NCI-H748 treated with DMSO at 0.1 percent for 48 hours (cell line): ENCODE data around the gene ERC1.
"Not testable (repeated sequence)": the region's sequence is repeated elsewhere in the genome, so short reads cannot be mapped to it uniquely, and the experiment has no call there.

Experiments
- DNase-seq: peaks from one replicate; lab custom pipeline; 2025; lab: John Stamatoyannopoulos, UW

Gene ERC1

GRCh38 chr12:1287446-1287975, 296.5 kb downstream of the ERC1 start:
- no peak for DNase-seq

GRCh38 chr12:1288333-1288732, 297.3 kb downstream of the ERC1 start:
- no peak for DNase-seq

- no peak for DNase-seq
Observed at GRCh38 chr12:1289371-1290155, 298.5 kb downstream of the ERC1 start.

- DNase-seq, result no peak
Observed at GRCh38 chr12:1290716-1291115, 299.7 kb downstream of the ERC1 start.

- no peak for DNase-seq
Observed at GRCh38 chr12:1291601-1292332, 300.7 kb downstream of the ERC1 start.

- no peak for DNase-seq
Observed at GRCh38 chr12:1293901-1294300, 302.9 kb downstream of the ERC1 start.

GRCh38 chr12:1297206-1297605, 306.2 kb downstream of the ERC1 start:
- no peak for DNase-seq

GRCh38 chr12:1297639-1298175, 306.7 kb downstream of the ERC1 start:
- no peak for DNase-seq

GRCh38 chr12:1300460-1300859, 309.4 kb downstream of the ERC1 start:
- DNase-seq, result no peak

GRCh38 chr12:1302201-1302870, 311.3 kb downstream of the ERC1 start:
- DNase-seq, result no peak

GRCh38 chr12:1305063-1305434, 314.0 kb downstream of the ERC1 start:
- no peak for DNase-seq

GRCh38 chr12:1305791-1306500, 314.9 kb downstream of the ERC1 start:
- DNase-seq, result no peak

- DNase-seq, result no peak
Observed at GRCh38 chr12:1306817-1307216, 315.8 kb downstream of the ERC1 start.

- no peak for DNase-seq
Observed at GRCh38 chr12:1307796-1308195, 316.8 kb downstream of the ERC1 start.

GRCh38 chr12:1309613-1310012, 318.6 kb downstream of the ERC1 start:
- DNase-seq, result no peak

GRCh38 chr12:1310653-1311052, 319.6 kb downstream of the ERC1 start:
- DNase-seq, result no peak

- DNase-seq, result no peak
Observed at GRCh38 chr12:1311145-1311544, 320.1 kb downstream of the ERC1 start.

- no peak for DNase-seq
Observed at GRCh38 chr12:1313906-1314305, 322.9 kb downstream of the ERC1 start.

- no peak for DNase-seq
Observed at GRCh38 chr12:1314523-1314922, 323.5 kb downstream of the ERC1 start.

- DNase-seq, result not testable (repeated sequence)
Observed at GRCh38 chr12:1316991-1317390, 326.0 kb downstream of the ERC1 start.

GRCh38 chr12:1318327-1319031, 327.5 kb downstream of the ERC1 start:
- peak; percentile 84 for DNase-seq
